Kidney epithelial cell (primary cell): ENCODE data around the gene FLNC. TPM values are rescaled to one million over a fixed set of nuclear protein-coding genes. Genes with fewer than 3 reads are reported as not detected.

Experiments
- DNase-seq: peaks from one replicate; pipeline ENCODE4 v3.0.0-alpha.2; 2010; ENCODE audit warnings: low read depth
- H3K27me3 ChIP-seq: 2 replicates; pipeline ENCODE4 v1.6.0; 2011; ENCODE audit warnings: low read length; ENCODE audit not compliant: control insufficient read depth, insufficient read depth
- H3K36me3 ChIP-seq: 2 replicates; pipeline ENCODE4 v1.5.1; 2011; ENCODE audit warnings: low read length; ENCODE audit not compliant: control insufficient read depth, insufficient read depth
- H3K4me3 ChIP-seq: 2 replicates; pipeline ENCODE4 v1.5.1; 2011; ENCODE audit warnings: low read depth, mild to moderate bottlenecking, control low read depth, low read length
- CTCF ChIP-seq: IDR thresholded peaks from 2 replicates; pipeline ENCODE4 v1.5.1; 2011; ENCODE audit warnings: mild to moderate bottlenecking, moderate library complexity, low read length, control low read depth, inconsistent platforms; ENCODE audit not compliant: insufficient read depth, poor library complexity, severe bottlenecking
- total RNA-seq: library from RNA; depleted of rRNA; stranded (reverse); fragments of >200 nt; gene quantifications from 2 replicates; pipeline ENCODE4 v1.2.3, GENCODE V29; 2015

The FLNC gene
- total RNA-seq, 1 donor from 2014 or later, result 243 TPM

GRCh38 chr7:128832880-128833147, 2.6 kb downstream of the FLNC start:
- Histone ChIP-seq H3K4me3 (peak overlapping the region; percentile 59), H3K27me3 (no peaks in the 10 kb centered on the region), H3K36me3 (peaks cover 1% of the 10 kb centered on the region)
- TF ChIP-seq CTCF, result no peak
- DNase-seq, result no peak

DNA sequence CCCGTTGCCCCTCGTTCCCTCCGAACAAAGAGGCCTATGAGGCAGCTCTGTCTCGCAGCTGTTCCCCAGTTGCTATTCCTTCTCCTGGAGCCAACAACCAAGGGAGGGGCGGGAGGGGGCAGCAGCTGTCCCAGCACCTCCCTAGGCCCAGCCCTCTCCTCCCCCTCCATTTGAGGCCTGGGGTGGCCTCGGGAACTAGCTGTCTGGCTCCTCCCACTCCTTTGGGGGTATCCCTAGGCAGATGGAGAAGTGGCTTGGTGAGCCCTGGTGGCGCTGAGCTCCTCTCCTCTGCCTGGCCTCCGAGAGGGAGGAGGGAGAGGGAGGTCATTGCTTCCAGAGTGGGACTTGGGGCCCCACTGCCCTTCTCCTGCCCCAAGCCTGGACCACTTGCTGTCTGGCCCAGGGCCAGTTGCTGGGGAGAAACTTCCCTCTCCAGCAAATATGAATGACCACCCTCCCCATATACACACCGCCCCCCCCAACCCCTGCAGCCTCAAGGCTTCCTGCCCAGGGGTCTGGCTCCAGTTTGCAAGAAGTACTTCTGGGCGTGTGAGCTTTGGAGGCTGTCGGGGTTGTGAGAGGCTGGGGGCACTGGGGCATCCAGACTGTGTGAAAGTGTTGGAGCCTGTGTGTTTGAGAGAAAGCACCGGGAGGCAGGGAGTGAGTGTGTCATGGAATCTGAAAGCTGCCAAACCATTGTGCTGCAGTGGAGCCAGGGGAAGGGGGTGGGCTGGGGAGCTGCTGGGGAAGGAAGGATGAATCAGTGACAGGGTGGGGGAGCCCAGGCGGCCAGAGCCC, 3.1 kb downstream of the FLNC start:
- peak overlapping the region; percentile 7 for H3K4me3 ChIP-seq
- TF ChIP-seq CTCF, result no peak
- no peak for DNase-seq

GRCh38 chr7:128833946-128834325, 3.7 kb downstream of the FLNC start:
- no peak for DNase-seq
- peaks cover 1% of the 10 kb centered on the region for H3K36me3 ChIP-seq
- no peak overlapping the region for H3K4me3 ChIP-seq
- H3K27me3 ChIP-seq, result no peaks in the 10 kb centered on the region
- no peak for TF ChIP-seq CTCF

More for the DNA sequence above, 3.1 kb downstream of the FLNC start:
- Histone ChIP-seq H3K27me3 (no peaks in the 10 kb centered on the region), H3K36me3 (peaks cover 1% of the 10 kb centered on the region)

DNA sequence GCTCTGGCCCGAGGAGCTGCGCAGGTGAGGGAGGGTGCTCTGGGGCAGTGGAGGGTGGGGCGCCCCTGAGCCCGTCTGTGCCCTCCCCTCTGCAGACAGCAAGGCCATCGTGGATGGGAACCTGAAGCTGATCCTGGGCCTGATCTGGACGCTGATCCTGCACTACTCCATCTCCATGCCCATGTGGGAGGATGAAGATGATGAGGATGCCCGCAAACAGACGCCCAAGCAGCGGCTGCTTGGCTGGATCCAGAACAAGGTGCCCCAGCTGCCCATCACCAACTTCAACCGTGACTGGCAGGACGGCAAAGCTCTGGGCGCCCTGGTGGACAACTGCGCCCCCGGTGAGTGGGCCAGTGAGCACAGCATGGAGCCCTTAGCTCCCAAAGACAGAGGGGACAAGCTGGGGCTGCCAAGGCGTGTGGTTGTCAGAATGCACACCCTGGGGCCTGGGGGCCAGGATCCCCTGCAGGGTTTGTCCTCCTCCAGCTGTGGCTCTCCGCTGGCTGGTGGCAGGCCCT, 5.1 kb downstream of the FLNC start:
- no peak for TF ChIP-seq CTCF
- no peaks in the 10 kb centered on the region for H3K27me3 ChIP-seq
- peaks cover 5% of the 10 kb centered on the region for H3K36me3 ChIP-seq
- no peak for DNase-seq
- no peak overlapping the region for H3K4me3 ChIP-seq

DNA sequence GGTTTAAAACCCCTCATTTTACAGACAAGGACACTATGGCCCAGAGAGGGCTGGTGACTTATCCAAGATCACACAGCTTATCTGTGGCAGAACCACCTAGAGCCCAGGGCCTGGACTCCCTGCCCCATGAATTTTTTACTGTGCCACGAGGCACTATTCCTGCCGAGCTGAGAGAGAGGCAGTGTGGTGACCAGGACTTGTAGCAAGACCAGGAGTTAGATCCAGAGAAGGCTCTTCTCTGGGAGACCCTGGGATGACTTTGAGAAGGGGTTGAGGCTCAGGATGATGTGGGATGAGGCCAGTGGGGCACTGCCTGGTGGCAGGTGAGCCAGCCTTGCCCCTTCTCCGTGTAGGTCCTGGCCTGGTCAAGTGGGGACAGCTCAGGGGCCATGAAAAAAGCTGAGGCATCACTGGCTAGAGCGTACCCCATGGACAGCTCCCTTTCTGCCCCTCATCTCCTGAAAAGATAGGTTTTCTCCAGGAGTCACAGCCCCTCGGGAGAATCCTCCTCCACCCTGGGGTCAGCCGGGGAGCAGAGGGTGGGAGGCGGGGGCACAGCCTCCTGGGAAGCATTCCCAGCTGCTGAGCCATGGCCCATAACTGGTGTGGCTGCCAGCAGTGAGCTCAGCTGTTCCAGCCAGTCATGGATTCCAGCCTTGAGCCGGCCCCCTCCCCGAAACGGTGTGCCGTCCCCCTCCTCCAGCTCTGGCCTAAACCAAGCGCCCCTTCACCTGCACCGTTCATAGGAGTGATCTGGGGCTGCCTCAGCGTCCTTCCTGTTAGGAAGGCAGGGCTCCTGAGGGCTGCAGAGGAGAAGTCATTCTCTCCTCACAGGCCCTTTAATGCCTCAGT, 5.8 kb downstream of the FLNC start:
- DNase-seq, result no peak
- H3K36me3 ChIP-seq, result peaks cover 6% of the 10 kb centered on the region
- no peak overlapping the region for H3K4me3 ChIP-seq
- no peaks in the 10 kb centered on the region for H3K27me3 ChIP-seq
- TF ChIP-seq CTCF, result no peak
